H1 (cell line): ENCODE results near the gene TMC6.

Experiments
- CBX8 ChIP-seq: fragments of 300-800, 300-1000 bp; sonication (generic); IDR thresholded peaks from 2 replicates; pipeline ENCODE4 v1.7.1; 2016; ENCODE audit warnings: low read depth, low read length, borderline replicate concordance
- EZH2 ChIP-seq: fragments of 200-600 bp; sonication (generic); IDR thresholded peaks from 2 replicates; pipeline ENCODE4 v1.7.1; 2012; ENCODE audit warnings: low read depth, mild to moderate bottlenecking, moderate library complexity, low read length, inconsistent platforms; ENCODE audit not compliant: severe bottlenecking
- FOSL1 ChIP-seq: IDR thresholded peaks from 2 replicates; pipeline ENCODE4 v1.6.1; 2011; ENCODE audit warnings: mild to moderate bottlenecking, low read depth, low read length, moderate library complexity; ENCODE audit not compliant: insufficient read depth
- POLR2A ChIP-seq, 2 experiments: IDR thresholded peaks; 1 replicate in 1 of 2; 2 replicates in 1 of 2; pipeline ENCODE4 v1.6.1; 2011; ENCODE audit warnings: low read depth in 2 of 2, low read length in 2 of 2, mild to moderate bottlenecking in 2 of 2; ENCODE audit errors: control extremely low read depth in 1 of 2
- POLR2AphosphoS5 ChIP-seq: IDR thresholded peaks from 2 replicates; pipeline ENCODE4 v1.6.1; 2011; ENCODE audit warnings: low read depth, low read length
- RXRA ChIP-seq: IDR thresholded peaks from 2 replicates; pipeline ENCODE4 v1.6.1; 2011; ENCODE audit warnings: low read depth, mild to moderate bottlenecking, low read length, moderate library complexity; ENCODE audit not compliant: insufficient read depth
- SAP30 ChIP-seq: fragments of 300-600 bp; sonication (generic); IDR thresholded peaks from 2 replicates; pipeline ENCODE4 v1.7.1; 2012; ENCODE audit warnings: low read length, moderate library complexity, mild to moderate bottlenecking, inconsistent platforms; ENCODE audit not compliant: insufficient read depth, insufficient replicate concordance
- SIN3A ChIP-seq, 2 experiments: IDR thresholded peaks in 1 of 2; conservative IDR thresholded peaks in 1 of 2; 2 replicates each; pipeline ENCODE4 v1.6.1; 2011 to 2012; ENCODE audit warnings: low read length in 2 of 2, improper control_type of control experiment in 1 of 2, low read depth in 1 of 2, mild to moderate bottlenecking in 1 of 2
- SUZ12 ChIP-seq: fragments of 200-600 bp; sonication (generic); IDR thresholded peaks from 2 replicates; pipeline ENCODE4 v1.6.1; 2012; ENCODE audit warnings: mild to moderate bottlenecking, inconsistent platforms, low read length, moderate library complexity, mixed read lengths
- TAF1 ChIP-seq: IDR thresholded peaks from 2 replicates; pipeline ENCODE4 v1.6.1; 2011; ENCODE audit warnings: mild to moderate bottlenecking, low read depth, low read length
- TF ChIP-seq, protein P1 (sequence below), 3 experiments: IDR thresholded peaks; 1 replicate in 2 of 3; 2 replicates in 1 of 3; pipeline versions ENCODE4 v1.5.1 to v1.6.1; 2011; ENCODE audit warnings: low read length in 3 of 3, mild to moderate bottlenecking in 3 of 3, inconsistent platforms in 2 of 3, low read depth in 1 of 3, moderate library complexity in 1 of 3; ENCODE audit not compliant: insufficient read depth in 1 of 3; ENCODE audit errors: control extremely low read depth in 1 of 3

DNA sequence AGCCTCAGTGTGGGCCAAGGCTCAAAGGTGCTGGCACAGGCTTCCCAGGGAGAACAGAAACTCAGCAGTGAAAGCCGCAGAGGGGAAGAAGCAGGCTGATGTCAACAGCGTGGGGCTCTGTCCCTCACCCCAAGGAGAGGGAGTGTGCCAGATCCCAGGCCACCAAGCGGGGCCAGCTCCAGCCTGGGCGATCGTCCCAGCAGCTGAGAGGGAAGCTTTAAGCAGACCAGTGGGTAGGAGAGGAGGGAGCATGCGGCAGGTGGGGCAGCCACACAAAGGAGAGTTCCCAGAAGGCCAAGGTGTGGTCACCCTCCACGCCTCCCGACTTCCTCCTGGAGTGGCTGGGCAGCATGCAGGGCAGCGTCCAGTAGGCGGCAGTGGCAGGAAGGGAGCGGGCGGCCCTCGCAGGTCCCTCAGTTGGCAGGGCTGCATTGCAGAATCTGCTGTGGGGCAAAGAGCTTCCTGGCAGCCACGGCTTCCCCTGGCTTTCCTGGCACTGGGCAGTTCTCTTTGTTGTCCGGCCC, 45.9 kb upstream of the TMC6 start:
- TF ChIP-seq TAF1 (no peak), RXRA (no peak), EZH2 (no peak), POLR2A (IDR thresholded peaks at IDR 0.05; ENCODE audit: control extremely low read depth in 1 of 2, low read depth in 2 of 2, low read length in 2 of 2) (peak in 1 of 2 experiments; percentile 26; a peak in 1 of 3 replicates), SAP30 (no peak), POLR2AphosphoS5 (no peak; the same call in 1 of the 2 replicates), SIN3A (conservative IDR thresholded peaks at IDR 0.05 in 1 of 2, IDR thresholded peaks at IDR 0.05 in 1 of 2; ENCODE audit: low read depth in 1 of 2, low read length in 2 of 2) (no peak), SUZ12 (no peak), FOSL1 (no peak), CBX8 (no peak)
- TF ChIP-seq, protein P1, sequence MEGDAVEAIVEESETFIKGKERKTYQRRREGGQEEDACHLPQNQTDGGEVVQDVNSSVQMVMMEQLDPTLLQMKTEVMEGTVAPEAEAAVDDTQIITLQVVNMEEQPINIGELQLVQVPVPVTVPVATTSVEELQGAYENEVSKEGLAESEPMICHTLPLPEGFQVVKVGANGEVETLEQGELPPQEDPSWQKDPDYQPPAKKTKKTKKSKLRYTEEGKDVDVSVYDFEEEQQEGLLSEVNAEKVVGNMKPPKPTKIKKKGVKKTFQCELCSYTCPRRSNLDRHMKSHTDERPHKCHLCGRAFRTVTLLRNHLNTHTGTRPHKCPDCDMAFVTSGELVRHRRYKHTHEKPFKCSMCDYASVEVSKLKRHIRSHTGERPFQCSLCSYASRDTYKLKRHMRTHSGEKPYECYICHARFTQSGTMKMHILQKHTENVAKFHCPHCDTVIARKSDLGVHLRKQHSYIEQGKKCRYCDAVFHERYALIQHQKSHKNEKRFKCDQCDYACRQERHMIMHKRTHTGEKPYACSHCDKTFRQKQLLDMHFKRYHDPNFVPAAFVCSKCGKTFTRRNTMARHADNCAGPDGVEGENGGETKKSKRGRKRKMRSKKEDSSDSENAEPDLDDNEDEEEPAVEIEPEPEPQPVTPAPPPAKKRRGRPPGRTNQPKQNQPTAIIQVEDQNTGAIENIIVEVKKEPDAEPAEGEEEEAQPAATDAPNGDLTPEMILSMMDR (IDR thresholded peaks at IDR 0.05; ENCODE audit: control extremely low read depth in 1 of 3, insufficient read depth in 1 of 3, low read depth in 1 of 3, low read length in 3 of 3), result no peak
